Thoracic aorta (tissue), 2 donors: ENCODE results near the gene ARID3A. TPM values are rescaled to one million over a fixed set of nuclear protein-coding genes. Genes with fewer than 3 reads are reported as not detected.

Experiments used
- ATAC-seq: fragments of 150-250 bp; one replicate; pipeline ENCODE4 v1.8.0; 2017; ENCODE audit warnings: low read depth; ENCODE audit not compliant: insufficient number of reproducible peaks, low FRiP score
- DNase-seq: peaks from one replicate; pipeline ENCODE4 v3.0.0-alpha.2; 2020; ENCODE audit warnings: low spot score
- H3K27ac ChIP-seq, 2 donors: fragments of 200-600 bp; sonication (generic); 1 replicate in 1 of 2; 2 replicates in 1 of 2; pipeline ENCODE4 v1.5.1; 2016; ENCODE audit warnings: mild to moderate bottlenecking in 2 of 2, moderate library complexity in 2 of 2
- H3K27me3 ChIP-seq: fragments of 200-600 bp; sonication (generic); replicated peaks from 2 replicates; pipeline ENCODE4 v1.6.0; 2016; ENCODE audit warnings: mild to moderate bottlenecking; ENCODE audit not compliant: insufficient read depth
- H3K36me3 ChIP-seq: fragments of 200-600 bp; sonication (generic); one replicate; pipeline ENCODE4 v1.5.1; 2016
- H3K4me1 ChIP-seq, 2 donors: fragments of 200-600 bp; sonication (generic); 1 replicate in 1 of 2; 2 replicates in 1 of 2; pipeline versions ENCODE4 v1.5.1 to v1.6.0; 2016; ENCODE audit warnings: low read depth in 2 of 2, mild to moderate bottlenecking in 1 of 2; ENCODE audit not compliant: control insufficient read depth in 1 of 2
- H3K4me3 ChIP-seq: fragments of 200-600 bp; sonication (generic); 2 replicates; pipeline ENCODE4 v1.5.1; 2016; ENCODE audit warnings: mild to moderate bottlenecking
- H3K9me3 ChIP-seq: fragments of 200-600 bp; sonication (generic); 2 replicates; pipeline ENCODE4 v1.5.1; 2016
- total RNA-seq, 2 donors: library from RNA; depleted of rRNA; stranded (reverse); fragments of >200 nt; gene quantifications; one replicate each; pipeline versions ENCODE4 v1.1.0 to v1.2.3, GENCODE V29; 2016
- TF ChIP-seq, protein P1 (sequence below): fragments of 200-600 bp; sonication (generic); IDR thresholded peaks from one replicate; pipeline ENCODE4 v1.5.1; 2019; ENCODE audit warnings: antibody characterized with exemption

ARID3A gene
- total RNA-seq, 2 donors from 2014 or later = 3.3 to 11.2 TPM

GRCh38 chr19:980133-980998 is 54.5 kb downstream of the ARID3A start:
- TF ChIP-seq, protein P1, sequence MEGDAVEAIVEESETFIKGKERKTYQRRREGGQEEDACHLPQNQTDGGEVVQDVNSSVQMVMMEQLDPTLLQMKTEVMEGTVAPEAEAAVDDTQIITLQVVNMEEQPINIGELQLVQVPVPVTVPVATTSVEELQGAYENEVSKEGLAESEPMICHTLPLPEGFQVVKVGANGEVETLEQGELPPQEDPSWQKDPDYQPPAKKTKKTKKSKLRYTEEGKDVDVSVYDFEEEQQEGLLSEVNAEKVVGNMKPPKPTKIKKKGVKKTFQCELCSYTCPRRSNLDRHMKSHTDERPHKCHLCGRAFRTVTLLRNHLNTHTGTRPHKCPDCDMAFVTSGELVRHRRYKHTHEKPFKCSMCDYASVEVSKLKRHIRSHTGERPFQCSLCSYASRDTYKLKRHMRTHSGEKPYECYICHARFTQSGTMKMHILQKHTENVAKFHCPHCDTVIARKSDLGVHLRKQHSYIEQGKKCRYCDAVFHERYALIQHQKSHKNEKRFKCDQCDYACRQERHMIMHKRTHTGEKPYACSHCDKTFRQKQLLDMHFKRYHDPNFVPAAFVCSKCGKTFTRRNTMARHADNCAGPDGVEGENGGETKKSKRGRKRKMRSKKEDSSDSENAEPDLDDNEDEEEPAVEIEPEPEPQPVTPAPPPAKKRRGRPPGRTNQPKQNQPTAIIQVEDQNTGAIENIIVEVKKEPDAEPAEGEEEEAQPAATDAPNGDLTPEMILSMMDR = no peak
- Histone ChIP-seq H3K27ac (no peak overlapping the region), H3K4me1 (peaks cover 12 to 24% of the 10 kb centered on the region in 2 donors), H3K9me3 (no peaks in the 10 kb centered on the region), H3K27me3 (no peaks in the 10 kb centered on the region), H3K36me3 (no peaks in the 10 kb centered on the region), H3K4me3 (no peak overlapping the region)
- DNase-seq (no peak), ATAC-seq (no peak)

- Histone ChIP-seq H3K4me1 (peaks cover 12 to 24% of the 10 kb centered on the region in 2 donors), H3K4me3 (peak overlapping the region; percentile 48), H3K9me3 (no peaks in the 10 kb centered on the region), H3K27me3 (no peaks in the 10 kb centered on the region), H3K27ac (no peak overlapping the region), H3K36me3 (peaks cover 3% of the 10 kb centered on the region)
- TF ChIP-seq, protein P1 = peak; percentile 96
- DNase-seq (no peak), ATAC-seq (no peak)
These were observed 56.8 kb downstream of the ARID3A start for GRCh38 chr19:982567-983170.

DNA sequence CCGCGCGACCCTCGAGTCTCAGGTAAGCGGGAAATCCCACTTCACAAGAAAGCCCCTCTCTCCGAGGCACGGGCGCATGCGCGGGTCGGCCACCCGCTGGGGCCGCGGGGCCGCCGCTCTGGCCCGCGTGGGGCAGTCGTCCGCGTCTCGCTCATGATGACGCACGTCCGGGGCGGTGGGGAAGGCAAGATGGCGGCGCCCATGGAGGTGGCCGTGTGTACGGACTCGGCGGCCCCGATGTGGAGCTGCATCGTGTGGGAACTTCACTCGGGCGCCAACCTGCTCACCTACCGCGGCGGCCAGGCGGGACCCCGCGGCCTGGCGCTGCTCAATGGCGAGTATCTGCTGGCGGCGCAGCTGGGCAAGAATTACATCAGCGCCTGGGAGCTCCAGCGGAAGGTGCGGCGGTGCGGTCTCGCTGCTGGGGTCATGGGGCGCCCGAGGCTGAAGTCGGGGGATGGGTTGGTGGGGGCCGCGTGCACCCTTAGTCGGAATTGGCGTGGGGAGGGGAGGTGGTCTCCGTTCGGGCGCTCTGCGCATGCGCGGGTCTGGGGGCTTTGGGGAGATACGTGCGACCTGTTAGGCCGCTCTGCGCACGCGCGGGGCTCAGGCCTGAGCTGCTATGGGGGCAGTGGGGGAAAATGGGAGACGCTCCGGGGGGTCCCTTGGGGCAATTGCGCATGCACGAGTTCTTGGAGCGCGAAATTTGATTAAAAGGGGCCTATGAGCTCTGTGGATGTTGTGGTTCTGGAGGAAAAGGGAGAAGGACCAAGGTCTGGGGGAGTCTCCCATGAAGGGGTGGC is 58.5 kb downstream of the ARID3A start, which contains the start of gene WDR18:
TSS of gene WDR18 (plus strand) at position 181 of the 803 bp plus-strand sequence. CDS start at position 190, 9 bp downstream.
- no peaks in the 10 kb centered on the region for H3K9me3 ChIP-seq
- peak; percentile 78 for ATAC-seq
- H3K27me3 ChIP-seq = no peaks in the 10 kb centered on the region
- H3K27ac ChIP-seq = peak within 1 kb of the TSS; percentile 85 to 89
- H3K4me3 ChIP-seq = peak within 1 kb of the TSS; percentile 100
- peak; percentile 80 for DNase-seq
- TF ChIP-seq, protein P1 = no peak
- peaks cover 3% of the 10 kb centered on the region for H3K36me3 ChIP-seq
- H3K4me1 ChIP-seq = peaks cover 12 to 24% of the 10 kb centered on the region in 2 donors

- TF ChIP-seq, protein P1 = no peak
- H3K36me3 ChIP-seq = peaks cover 6% of the 10 kb centered on the region
- H3K9me3 ChIP-seq = no peaks in the 10 kb centered on the region
- ATAC-seq (no peak), DNase-seq (no peak)
- H3K4me3 ChIP-seq = no peak overlapping the region
- H3K4me1 ChIP-seq = peaks cover 12 to 24% of the 10 kb centered on the region in 2 donors
- no peak overlapping the region for H3K27ac ChIP-seq
- H3K27me3 ChIP-seq = no peaks in the 10 kb centered on the region
These were observed 60.2 kb downstream of the ARID3A start for GRCh38 chr19:986083-986482.
